HL-60 (cell line): Measurements from ENCODE around the gene GADD45GIP1.
A peak's percentile ranks its signal among the peaks of the same experiment; 100 is the strongest.

Experiments
- DNase-seq, 2 experiments: peaks; one replicate each; pipeline ENCODE4 v3.0.0-alpha.2; 2010 to 2020; ENCODE audit warnings: low read depth in 1 of 2, low spot score in 1 of 2
- H3K27ac ChIP-seq: fragments of 250-450 bp; sonication (Bioruptor Pico); replicated peaks from 2 replicates; pipeline ENCODE4 v1.5.1; 2020; ENCODE audit warnings: mild to moderate bottlenecking, moderate library complexity
- H3K27me3 ChIP-seq: fragments of 250-450 bp; sonication (Bioruptor Pico); 2 replicates; pipeline ENCODE4 v1.5.1; 2021; ENCODE audit warnings: mild to moderate bottlenecking, moderate library complexity; ENCODE audit not compliant: insufficient read depth, poor library complexity, severe bottlenecking
- H3K4me3 ChIP-seq: replicated peaks from 2 replicates; pipeline ENCODE4 v1.5.1; 2011; ENCODE audit warnings: mild to moderate bottlenecking, control low read depth, low read length; ENCODE audit not compliant: insufficient read depth
- CTCF ChIP-seq: IDR thresholded peaks from one replicate; pipeline ENCODE4 v1.5.1; 2011; ENCODE audit warnings: low read length, control low read depth, inconsistent platforms; ENCODE audit not compliant: insufficient read depth
- GABPA ChIP-seq: IDR thresholded peaks from 2 replicates; pipeline ENCODE4 v1.6.1; 2012; ENCODE audit warnings: low read depth
- POLR2AphosphoS5 ChIP-seq: IDR thresholded peaks from 2 replicates; pipeline ENCODE4 v1.6.1; 2012; ENCODE audit warnings: low read depth
- REST ChIP-seq: IDR thresholded peaks from 2 replicates; pipeline ENCODE4 v1.6.1; 2012; ENCODE audit warnings: low read depth; ENCODE audit not compliant: insufficient replicate concordance
- SPI1 ChIP-seq: IDR thresholded peaks from 2 replicates; pipeline ENCODE4 v1.6.1; 2012; ENCODE audit warnings: low read depth, mild to moderate bottlenecking, borderline replicate concordance

The GADD45GIP1 gene

GRCh38 chr19:12944104-12944674 lies 12.8 kb downstream of the GADD45GIP1 start:
- Histone ChIP-seq H3K27ac (peak overlapping the region; percentile 75), H3K4me3 (0 out of 2 replicates have a peak overlapping the region, but pooled peaks have one; percentile 2), H3K27me3 (no peaks in the 10 kb centered on the region)
- TF ChIP-seq POLR2AphosphoS5 (no peak; the same call in 1 of the 2 replicates), REST (no peak), GABPA (no peak), CTCF (no peak), SPI1 (no peak)
- no peak for DNase-seq

- H3K27me3 ChIP-seq, result no peaks in the 10 kb centered on the region
- DNase-seq, result no peak
- peak overlapping the region; percentile 45 for H3K27ac ChIP-seq
- TF ChIP-seq SPI1, result no peak
- no peak for TF ChIP-seq REST
- TF ChIP-seq GABPA, result no peak
- no peak for TF ChIP-seq CTCF
- TF ChIP-seq POLR2AphosphoS5, result peak; percentile 90
- peak overlapping the region; percentile 13; the same call in 1 of the 2 replicates for H3K4me3 ChIP-seq
Measured at GRCh38 chr19:12943437-12944044, 13.5 kb downstream of the GADD45GIP1 start.

GRCh38 chr19:12940897-12941296 lies 16.1 kb downstream of the GADD45GIP1 start:
- Histone ChIP-seq H3K4me3 (peak overlapping the region; percentile 78), H3K27ac (peak overlapping the region; percentile 97), H3K27me3 (no peaks in the 10 kb centered on the region)
- TF ChIP-seq CTCF (no peak), SPI1 (no peak), REST (no peak)
- DNase-seq, result no peak
